ENCODE measurements around the gene ETS1. TPM values are rescaled to one million over a fixed set of nuclear protein-coding genes. Genes with fewer than 3 reads are reported as not detected.

The ETS1 gene
- total RNA-seq, 1 donor from 2014 or later = 0.54 TPM

DNA sequence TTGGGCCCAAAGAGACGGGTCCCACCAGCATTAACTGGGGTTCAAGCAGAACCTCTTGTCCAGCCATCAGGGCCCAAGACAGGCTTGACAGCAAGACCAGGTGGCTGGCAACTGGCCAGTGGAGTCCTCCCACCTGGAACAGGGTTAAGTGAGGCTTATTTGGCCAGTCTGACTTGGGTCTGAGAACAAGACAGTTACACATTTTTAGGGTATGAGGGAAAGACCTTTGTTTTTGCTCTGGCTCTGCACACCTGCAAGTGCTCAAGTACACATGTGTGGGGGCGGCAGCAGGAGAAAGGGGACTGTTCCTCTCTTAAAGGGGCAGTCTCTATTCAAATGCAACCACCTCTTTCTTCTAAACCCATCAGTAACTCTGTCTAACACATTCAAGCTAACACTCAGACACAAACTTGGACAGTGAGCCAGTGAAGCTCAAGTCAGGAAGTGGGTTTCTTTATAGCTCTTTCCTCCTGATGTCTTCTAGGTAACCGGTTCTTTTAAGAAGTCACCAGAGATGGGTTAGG lies 116.2 kb downstream of the ETS1 start:
- no peak overlapping the region for H3K9ac ChIP-seq
- H3K4me2 ChIP-seq = no peak overlapping the region
- peaks cover under 1% of the 10 kb centered on the region for H3K36me3 Mint-ChIP-seq
- no peak overlapping the region for H3K27ac Mint-ChIP-seq
- TF ChIP-seq EZH2 (IDR thresholded peaks at IDR 0.05) = no peak
- no peak for TF ChIP-seq EZH2phosphoT487 (IDR thresholded peaks at IDR 0.05)
- TF ChIP-seq, protein P1, sequence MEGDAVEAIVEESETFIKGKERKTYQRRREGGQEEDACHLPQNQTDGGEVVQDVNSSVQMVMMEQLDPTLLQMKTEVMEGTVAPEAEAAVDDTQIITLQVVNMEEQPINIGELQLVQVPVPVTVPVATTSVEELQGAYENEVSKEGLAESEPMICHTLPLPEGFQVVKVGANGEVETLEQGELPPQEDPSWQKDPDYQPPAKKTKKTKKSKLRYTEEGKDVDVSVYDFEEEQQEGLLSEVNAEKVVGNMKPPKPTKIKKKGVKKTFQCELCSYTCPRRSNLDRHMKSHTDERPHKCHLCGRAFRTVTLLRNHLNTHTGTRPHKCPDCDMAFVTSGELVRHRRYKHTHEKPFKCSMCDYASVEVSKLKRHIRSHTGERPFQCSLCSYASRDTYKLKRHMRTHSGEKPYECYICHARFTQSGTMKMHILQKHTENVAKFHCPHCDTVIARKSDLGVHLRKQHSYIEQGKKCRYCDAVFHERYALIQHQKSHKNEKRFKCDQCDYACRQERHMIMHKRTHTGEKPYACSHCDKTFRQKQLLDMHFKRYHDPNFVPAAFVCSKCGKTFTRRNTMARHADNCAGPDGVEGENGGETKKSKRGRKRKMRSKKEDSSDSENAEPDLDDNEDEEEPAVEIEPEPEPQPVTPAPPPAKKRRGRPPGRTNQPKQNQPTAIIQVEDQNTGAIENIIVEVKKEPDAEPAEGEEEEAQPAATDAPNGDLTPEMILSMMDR (IDR thresholded peaks at IDR 0.05) = no peak
- no peaks in the 10 kb centered on the region for H3K9me3 ChIP-seq (ENCODE audit: low read depth)
- H3K9me3 Mint-ChIP-seq = no peaks in the 10 kb centered on the region
- no peaks in the 10 kb centered on the region for H3K27me3 ChIP-seq
- H4K20me1 ChIP-seq (ENCODE audit: low read depth) = no peaks in the 10 kb centered on the region
- H2AFZ ChIP-seq (replicated peaks) = no peak overlapping the region
- H3K27ac ChIP-seq = no peak overlapping the region
- no peak for DNase-seq (ENCODE audit: low spot score)
- peaks cover 28% of the 10 kb centered on the region for H3K4me1 Mint-ChIP-seq
- H3K27me3 Mint-ChIP-seq (ENCODE audit: insufficient read depth, low read depth) = peaks cover 3% of the 10 kb centered on the region
- H3K36me3 ChIP-seq = no peaks in the 10 kb centered on the region
- peaks cover 13% of the 10 kb centered on the region for H3F3A ChIP-seq (ENCODE audit: low read depth)
- H3K79me2 ChIP-seq (ENCODE audit: low read depth) = no peaks in the 10 kb centered on the region
- H3K4me1 ChIP-seq = peaks cover 19% of the 10 kb centered on the region
- H3K4me3 Mint-ChIP-seq = no peak overlapping the region
- no peak overlapping the region for H3K4me3 ChIP-seq

DNA sequence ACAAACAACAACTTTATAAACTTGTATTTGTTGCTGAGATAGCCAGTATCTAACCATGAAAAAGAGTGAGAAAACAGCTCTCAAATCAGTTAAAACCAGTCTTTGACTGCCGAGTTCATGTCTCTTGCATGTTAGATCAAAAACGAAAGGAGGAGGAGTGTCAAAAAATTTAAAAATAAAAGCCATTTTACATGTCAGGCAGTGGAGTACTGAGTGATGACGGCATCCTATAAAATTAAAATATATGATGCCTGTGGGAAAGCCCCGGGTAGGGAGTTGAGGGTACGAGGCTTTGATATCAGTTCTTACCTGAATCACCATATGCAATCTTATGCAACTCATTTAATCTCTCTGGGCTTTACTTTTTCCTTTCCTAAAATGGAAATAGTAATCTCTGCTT lies 117.3 kb downstream of the ETS1 start:
- H3K4me3 Mint-ChIP-seq = no peak overlapping the region
- H3K9ac ChIP-seq = no peak overlapping the region
- DNase-seq (ENCODE audit: low spot score) = no peak
- no peaks in the 10 kb centered on the region for H3K36me3 ChIP-seq
- H2AFZ ChIP-seq (replicated peaks) = no peak overlapping the region
- no peaks in the 10 kb centered on the region for H3K79me2 ChIP-seq (ENCODE audit: low read depth)
- no peak overlapping the region for H3K27ac Mint-ChIP-seq
- peaks cover 29% of the 10 kb centered on the region for H3K4me1 Mint-ChIP-seq
- no peak overlapping the region for H3K4me2 ChIP-seq
- no peaks in the 10 kb centered on the region for H3K9me3 ChIP-seq (ENCODE audit: low read depth)
- H4K20me1 ChIP-seq (ENCODE audit: low read depth) = no peaks in the 10 kb centered on the region
- no peak overlapping the region for H3K27ac ChIP-seq
- H3K4me1 ChIP-seq = peaks cover 17% of the 10 kb centered on the region
- TF ChIP-seq, protein P1 (IDR thresholded peaks at IDR 0.05) = no peak
- TF ChIP-seq EZH2phosphoT487 (IDR thresholded peaks at IDR 0.05) = no peak
- TF ChIP-seq EZH2 (IDR thresholded peaks at IDR 0.05) = no peak
- H3F3A ChIP-seq (ENCODE audit: low read depth) = peaks cover 11% of the 10 kb centered on the region
- H3K4me3 ChIP-seq = no peak overlapping the region
- H3K36me3 Mint-ChIP-seq = peaks cover 4% of the 10 kb centered on the region
- peaks cover 3% of the 10 kb centered on the region for H3K27me3 Mint-ChIP-seq (ENCODE audit: insufficient read depth, low read depth)
- H3K27me3 ChIP-seq = no peaks in the 10 kb centered on the region
- H3K9me3 Mint-ChIP-seq = no peaks in the 10 kb centered on the region

DNA sequence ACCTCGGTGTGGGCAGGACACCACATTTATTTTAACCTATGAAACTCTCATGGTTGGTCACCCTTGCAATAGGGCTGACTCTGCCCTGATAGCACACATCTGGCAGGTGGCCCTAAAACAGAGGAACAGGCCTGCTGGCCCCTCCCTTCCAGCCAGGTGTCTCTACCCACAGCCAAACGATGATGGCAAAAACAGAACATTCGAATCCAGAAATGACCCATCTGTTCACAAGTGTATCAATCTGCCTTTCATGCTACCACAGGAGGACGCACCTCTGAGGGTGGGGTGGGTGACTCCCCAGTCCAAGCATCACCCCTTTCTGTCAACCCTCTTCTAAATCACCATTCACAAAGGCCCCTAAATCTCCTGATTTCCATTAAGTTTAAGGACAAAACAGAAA lies 118.1 kb downstream of the ETS1 start:
- Mint-ChIP-seq H3K4me1 (peaks cover 20% of the 10 kb centered on the region), H3K27ac (no peak overlapping the region), H3K27me3 (ENCODE audit: insufficient read depth, low read depth) (peaks cover 3% of the 10 kb centered on the region), H3K4me3 (no peak overlapping the region), H3K36me3 (peaks cover 4% of the 10 kb centered on the region), H3K9me3 (no peaks in the 10 kb centered on the region)
- Histone ChIP-seq H3F3A (ENCODE audit: low read depth) (peaks cover 2% of the 10 kb centered on the region), H3K79me2 (ENCODE audit: low read depth) (no peaks in the 10 kb centered on the region), H4K20me1 (ENCODE audit: low read depth) (no peaks in the 10 kb centered on the region), H2AFZ (replicated peaks) (no peak overlapping the region), H3K27ac (no peak overlapping the region), H3K9ac (no peak overlapping the region), H3K4me2 (no peak overlapping the region), H3K9me3 (ENCODE audit: low read depth) (no peaks in the 10 kb centered on the region), H3K4me1 (peaks cover 8% of the 10 kb centered on the region), H3K36me3 (no peaks in the 10 kb centered on the region), H3K4me3 (no peak overlapping the region), H3K27me3 (no peaks in the 10 kb centered on the region)
- TF ChIP-seq, protein P1 (IDR thresholded peaks at IDR 0.05) = no peak
- no peak for TF ChIP-seq EZH2phosphoT487 (IDR thresholded peaks at IDR 0.05)
- no peak for TF ChIP-seq EZH2 (IDR thresholded peaks at IDR 0.05)
- DNase-seq (ENCODE audit: low spot score) = no peak
